ENCODE data around the gene FBXO42. TPM values are rescaled to one million over a fixed set of nuclear protein-coding genes. Genes with fewer than 3 reads are reported as not detected.
A peak's percentile ranks its signal among the peaks of the same experiment; 100 is the strongest.

Gene FBXO42
- total RNA-seq, 1 experiment from 2014 or later = 13.0 TPM

- H2AFZ ChIP-seq = no peak overlapping the region
- H3K27me3 ChIP-seq (ENCODE audit: insufficient read depth, low read depth) = no peaks in the 10 kb centered on the region
- CTCF ChIA-PET = no interaction called here
- no peaks in the 10 kb centered on the region for H3K9me3 ChIP-seq (ENCODE audit: insufficient read depth, low read depth)
- POLR2A ChIA-PET (ENCODE audit: unreplicated experiment) = no interaction called here
- H3K27ac ChIP-seq = no peak overlapping the region
- DNase-seq = no peak
- H3K9me2 ChIP-seq (ENCODE audit: insufficient read depth) = no peaks in the 10 kb centered on the region
- BruUV-seq (replicated peaks) = no TSS peak
- intact Hi-C loops (cut with micrococcal nuclease; ENCODE audit: unreplicated experiment) = no loop called here
- H3K4me1 ChIP-seq (replicated peaks; ENCODE audit: insufficient read depth) = peaks cover 27% of the 10 kb centered on the region
- H3F3A ChIP-seq (ENCODE audit: insufficient read depth, low read depth) = peaks cover 11% of the 10 kb centered on the region; the same call in 1 of the 2 replicates
- no peak overlapping the region for H3K4me3 ChIP-seq
- no peaks in the 10 kb centered on the region for H4K20me1 ChIP-seq (ENCODE audit: insufficient read depth)
- H3K36me3 ChIP-seq (ENCODE audit: low read depth) = no peaks in the 10 kb centered on the region
- H3K4me2 ChIP-seq = no peak overlapping the region
- peaks cover 3% of the 10 kb centered on the region; the same call in 1 of the 2 replicates for H3K79me2 ChIP-seq (ENCODE audit: low read depth)
- TF ChIP-seq CTCF (conservative IDR thresholded peaks at IDR 0.05) = no peak
- TF ChIP-seq EZH2 (IDR thresholded peaks at IDR 0.05; ENCODE audit: low read depth) = no peak
Observed at GRCh38 chr1:16209847-16210407, 142.4 kb downstream of the FBXO42 start.

GRCh38 chr1:16209132-16209846 is 143.0 kb downstream of the FBXO42 start:
- Histone ChIP-seq H2AFZ (no peak overlapping the region), H3F3A (ENCODE audit: insufficient read depth, low read depth) (peaks cover 11% of the 10 kb centered on the region; the same call in 1 of the 2 replicates), H3K4me3 (no peak overlapping the region), H4K20me1 (ENCODE audit: insufficient read depth) (no peaks in the 10 kb centered on the region), H3K4me2 (peak overlapping the region; percentile 85), H3K36me3 (ENCODE audit: low read depth) (no peaks in the 10 kb centered on the region), H3K9me2 (ENCODE audit: insufficient read depth) (no peaks in the 10 kb centered on the region), H3K9me3 (ENCODE audit: insufficient read depth, low read depth) (no peaks in the 10 kb centered on the region), H3K4me1 (replicated peaks; ENCODE audit: insufficient read depth) (peaks cover 27% of the 10 kb centered on the region), H3K27me3 (ENCODE audit: insufficient read depth, low read depth) (no peaks in the 10 kb centered on the region), H3K27ac (no peak overlapping the region), H3K79me2 (ENCODE audit: low read depth) (peaks cover 3% of the 10 kb centered on the region; the same call in 1 of the 2 replicates)
- BruUV-seq (replicated peaks) = no TSS peak
- no peak for DNase-seq
- ChIA-PET POLR2A (ENCODE audit: unreplicated experiment) (no interaction called here), CTCF (no interaction called here)
- intact Hi-C loops (cut with micrococcal nuclease; ENCODE audit: unreplicated experiment) = no loop called here
- TF ChIP-seq CTCF (conservative IDR thresholded peaks at IDR 0.05) (no peak), EZH2 (IDR thresholded peaks at IDR 0.05; ENCODE audit: low read depth) (no peak)

GRCh38 chr1:16208270-16208987 is 143.9 kb downstream of the FBXO42 start:
- H3K79me2 ChIP-seq (ENCODE audit: low read depth) = peaks cover 3% of the 10 kb centered on the region; the same call in 1 of the 2 replicates
- no peaks in the 10 kb centered on the region for H4K20me1 ChIP-seq (ENCODE audit: insufficient read depth)
- TF ChIP-seq CTCF (conservative IDR thresholded peaks at IDR 0.05) (no peak), EZH2 (IDR thresholded peaks at IDR 0.05; ENCODE audit: low read depth) (no peak)
- intact Hi-C loops (cut with micrococcal nuclease; ENCODE audit: unreplicated experiment) = no loop called here
- H3K9me2 ChIP-seq (ENCODE audit: insufficient read depth) = no peaks in the 10 kb centered on the region
- H3K4me2 ChIP-seq = peak overlapping the region; percentile 85
- CTCF ChIA-PET = interaction anchor here (0.6 kb wide), 1 partner anchor 130 kb away, joined by 6 read pairs; no protein-coding TSS in a partner anchor
- H3K4me1 ChIP-seq (replicated peaks; ENCODE audit: insufficient read depth) = peaks cover 27% of the 10 kb centered on the region
- peak overlapping the region; percentile 67; the same call in 1 of the 2 replicates for H3K4me3 ChIP-seq
- H3K9me3 ChIP-seq (ENCODE audit: insufficient read depth, low read depth) = no peaks in the 10 kb centered on the region
- no peaks in the 10 kb centered on the region for H3K27me3 ChIP-seq (ENCODE audit: insufficient read depth, low read depth)
- no peaks in the 10 kb centered on the region for H3K36me3 ChIP-seq (ENCODE audit: low read depth)
- no TSS peak for BruUV-seq (replicated peaks)
- no peak overlapping the region for H3K27ac ChIP-seq
- POLR2A ChIA-PET (ENCODE audit: unreplicated experiment) = no interaction called here
- peak; percentile 25 to 52 for DNase-seq
- no peak overlapping the region for H2AFZ ChIP-seq
- H3F3A ChIP-seq (ENCODE audit: insufficient read depth, low read depth) = peaks cover 11% of the 10 kb centered on the region; the same call in 1 of the 2 replicates

All from PC-9 (cell line).